ENCODE data around the gene SCFD2.
"Not testable (repeated sequence)": the region's sequence is repeated elsewhere in the genome, so short reads cannot be mapped to it uniquely, and the experiment has no call there.

The SCFD2 gene

GRCh38 chr4:52860361-52860760 lies 505.5 kb downstream of the SCFD2 start:
- DNase-seq (ENCODE audit: low read depth in 2 of 2): no peak

DNA sequence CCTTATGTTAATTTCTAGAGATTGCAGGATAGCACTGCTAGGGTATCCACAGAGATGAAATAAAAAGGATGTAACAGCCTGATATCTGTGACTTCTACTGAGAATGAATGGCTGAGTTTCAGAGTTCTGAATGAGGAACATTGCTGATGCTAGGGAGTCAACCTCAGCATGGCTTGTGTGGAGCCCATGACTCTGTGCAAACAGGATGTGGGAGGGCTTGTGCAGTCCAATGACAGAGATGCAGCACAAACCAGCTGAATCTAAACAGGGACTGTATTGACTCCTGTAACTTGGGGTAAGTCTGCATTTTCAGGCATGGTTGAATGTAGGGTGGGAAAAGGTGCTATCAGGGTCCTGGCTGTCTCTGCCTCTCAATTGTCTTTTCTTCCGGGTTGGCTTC lies 509.1 kb downstream of the SCFD2 start:
- DNase-seq (ENCODE audit: low read depth in 2 of 2): no peak

GRCh38 chr4:52853351-52853750 lies 512.5 kb downstream of the SCFD2 start:
- no peak for DNase-seq (ENCODE audit: low read depth in 2 of 2)

GRCh38 chr4:52852711-52853110 lies 513.1 kb downstream of the SCFD2 start:
- DNase-seq (ENCODE audit: low read depth in 2 of 2): no peak

DNA sequence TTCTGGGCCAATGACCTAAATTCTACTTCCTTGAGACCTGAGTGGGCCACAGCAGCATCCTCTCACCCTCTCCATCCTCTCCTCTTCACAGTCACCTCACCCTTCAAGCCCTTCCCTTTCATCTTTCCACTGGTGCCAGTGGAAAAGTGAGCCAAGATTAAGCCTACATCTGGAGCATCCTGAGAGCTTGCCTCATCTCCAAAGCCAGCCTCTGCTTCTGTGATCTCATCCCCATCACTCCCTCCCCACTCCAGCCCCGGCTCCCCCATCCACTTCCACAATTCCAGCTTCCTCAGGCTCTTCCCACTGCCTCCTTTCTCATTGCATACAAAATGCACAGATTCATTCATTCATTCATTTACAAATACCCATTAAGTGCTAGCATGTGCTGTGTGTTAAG lies 513.8 kb downstream of the SCFD2 start:
- DNase-seq (ENCODE audit: low read depth in 2 of 2): no peak

GRCh38 chr4:52850406-52851124 lies 515.3 kb downstream of the SCFD2 start:
- DNase-seq (ENCODE audit: low read depth in 2 of 2): no peak

DNA sequence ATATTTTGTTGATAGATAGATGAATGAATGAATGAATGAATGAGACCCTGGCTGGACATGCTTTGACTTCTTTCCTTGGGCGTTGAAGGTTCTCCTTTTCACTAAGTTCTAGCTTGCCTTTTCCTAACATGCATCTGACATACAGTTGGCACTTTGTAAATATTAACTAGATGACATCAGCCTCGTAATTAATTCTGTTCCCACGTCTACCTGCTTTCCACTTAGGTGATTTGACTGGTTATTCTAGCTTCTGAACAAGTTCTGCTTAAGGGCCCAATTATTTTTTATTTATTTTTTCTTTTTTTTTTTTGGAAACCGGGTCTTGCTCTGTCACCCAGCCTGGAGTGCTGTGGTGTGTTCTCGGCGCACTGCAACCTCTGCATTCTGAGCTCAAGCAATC lies 517.6 kb downstream of the SCFD2 start:
- no peak for DNase-seq (ENCODE audit: low read depth in 2 of 2)

- no peak for DNase-seq (ENCODE audit: low read depth in 2 of 2)
Measured at GRCh38 chr4:52846502-52846901, 519.4 kb downstream of the SCFD2 start.

GRCh38 chr4:52844596-52844995 lies 521.3 kb downstream of the SCFD2 start:
- no peak for DNase-seq (ENCODE audit: low read depth in 2 of 2)

GRCh38 chr4:52843958-52844357 lies 521.9 kb downstream of the SCFD2 start:
- DNase-seq (ENCODE audit: low read depth in 2 of 2): no peak

DNA sequence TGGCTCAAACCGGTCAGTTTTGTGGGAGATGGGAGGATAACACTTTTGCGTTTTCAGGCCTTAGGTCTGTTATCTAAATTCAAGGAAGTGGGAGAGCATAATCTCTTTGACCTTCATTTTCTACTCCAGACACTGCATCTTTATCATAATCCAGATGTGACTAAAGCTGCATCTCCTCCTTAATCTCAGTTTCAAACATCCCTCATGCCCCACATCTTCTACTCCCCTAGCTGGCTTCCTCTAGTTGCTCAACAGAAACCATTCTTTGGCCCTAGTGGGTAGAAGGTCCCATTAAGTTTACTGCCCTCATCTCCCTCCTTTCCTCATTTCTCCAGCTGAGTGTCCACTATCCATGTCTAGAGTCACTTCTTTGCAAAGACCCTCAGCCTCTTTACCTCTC lies 522.5 kb downstream of the SCFD2 start:
- no peak for DNase-seq (ENCODE audit: low read depth in 2 of 2)

- no peak for DNase-seq (ENCODE audit: low read depth in 2 of 2)
Measured at GRCh38 chr4:52842792-52843191, 523.1 kb downstream of the SCFD2 start.

DNA sequence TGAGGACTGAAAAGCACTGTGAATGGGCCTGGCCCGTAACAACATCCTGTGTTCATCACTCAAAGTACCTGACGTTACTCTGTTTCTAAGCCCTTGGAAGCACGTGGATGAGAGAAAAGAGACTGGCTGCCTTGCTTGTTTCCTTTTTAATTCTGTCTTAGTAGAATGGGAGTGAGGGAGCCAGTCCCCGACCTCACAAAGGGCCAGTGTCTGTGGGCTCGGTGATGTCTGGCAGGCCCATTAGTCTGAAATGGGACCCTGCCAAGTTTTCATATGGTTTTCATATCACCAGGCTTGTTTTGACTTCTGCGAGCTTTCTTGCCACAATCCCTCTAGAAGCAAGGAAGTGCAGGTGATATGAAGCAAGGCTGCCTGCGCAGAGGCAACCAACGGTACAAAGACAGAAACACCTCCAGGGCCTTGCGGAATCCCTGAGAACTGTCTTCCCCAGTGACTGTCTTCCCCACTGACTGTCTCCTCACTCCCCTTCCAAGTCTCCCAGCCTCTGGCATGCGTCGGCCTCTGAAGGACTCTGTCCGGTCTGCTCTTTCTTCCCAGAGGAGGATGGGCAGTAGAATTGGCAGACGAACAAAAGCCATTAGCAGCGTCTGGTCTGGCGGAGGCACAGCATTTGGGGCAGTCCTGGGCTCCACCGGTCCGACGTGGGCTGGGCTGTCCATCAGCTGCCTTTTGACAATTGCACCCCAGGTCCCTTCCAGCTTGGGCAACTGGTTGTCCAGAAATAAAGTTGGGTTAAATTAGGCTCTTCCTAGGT lies 524.0 kb downstream of the SCFD2 start:
- DNase-seq (ENCODE audit: low read depth in 2 of 2): no peak

- no peak for DNase-seq (ENCODE audit: low read depth in 2 of 2)
Measured at GRCh38 chr4:52840531-52841370, 525.1 kb downstream of the SCFD2 start.

DNA sequence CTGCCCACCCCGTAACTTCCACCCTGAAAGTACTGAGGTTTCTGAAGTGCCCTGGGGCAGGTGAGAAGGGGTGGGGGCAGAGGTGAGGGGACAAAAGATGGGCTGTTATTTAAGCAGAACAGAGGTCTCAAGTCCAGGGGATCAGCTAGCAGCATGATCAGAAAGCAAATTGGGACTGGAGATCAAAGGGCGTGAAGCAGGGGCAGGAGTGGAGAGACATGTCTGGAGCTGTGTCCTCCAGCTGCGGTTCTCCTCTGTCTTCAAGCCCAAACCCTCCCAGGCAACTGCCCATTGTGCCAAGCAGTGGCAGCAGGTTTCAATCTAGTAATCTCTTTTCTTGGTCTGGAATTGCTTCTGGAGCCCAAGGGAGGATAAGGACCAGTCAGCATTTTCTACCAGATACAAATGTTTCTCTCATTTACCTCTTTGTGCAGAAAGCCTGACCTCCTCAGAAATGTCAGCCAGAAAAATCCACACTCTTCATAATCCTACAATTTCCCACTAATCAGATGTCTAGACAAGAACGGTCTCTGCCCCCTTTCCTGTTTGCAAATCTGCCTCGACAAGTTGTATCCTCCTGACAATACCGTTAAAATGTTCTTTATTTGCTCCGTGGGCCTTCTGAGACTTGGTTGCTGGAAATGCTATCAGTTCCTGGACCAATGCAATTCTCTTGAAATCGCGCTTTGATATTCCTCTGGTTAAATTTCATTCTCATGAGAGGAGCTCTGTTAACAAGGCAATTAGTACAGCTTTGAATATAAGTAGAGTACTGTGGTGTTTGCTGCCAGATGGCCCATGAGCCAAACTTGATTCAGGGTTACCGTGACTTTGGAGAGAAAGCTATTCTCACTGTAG lies 526.9 kb downstream of the SCFD2 start:
- no peak for DNase-seq (ENCODE audit: low read depth in 2 of 2)

GRCh38 chr4:52837716-52838558 lies 527.9 kb downstream of the SCFD2 start:
- no peak for DNase-seq (ENCODE audit: low read depth in 2 of 2)

- DNase-seq (ENCODE audit: low read depth in 2 of 2): no peak
Measured at GRCh38 chr4:52836678-52837077, 529.2 kb downstream of the SCFD2 start.

- no peak for DNase-seq (ENCODE audit: low read depth in 2 of 2)
Measured at GRCh38 chr4:52836120-52836519, 529.7 kb downstream of the SCFD2 start.

- DNase-seq (ENCODE audit: low read depth in 2 of 2): not testable (repeated sequence)
Measured at GRCh38 chr4:52834641-52835456, 531.0 kb downstream of the SCFD2 start.

Data from stimulated activated CD8-positive, alpha-beta memory T cell treated with anti-CD3 and anti-CD28 coated beads, Interleukin-7, amount 100 ng/mL, for 1 hour (primary cell).